AG08395 (cell line): ENCODE data around the gene APOL4.
"Not testable (repeated sequence)": the region's sequence is repeated elsewhere in the genome, so short reads cannot be mapped to it uniquely, and the experiment has no call there.

ENCODE experiments used
- DNase-seq: peaks from one replicate; pipeline ENCODE4 v3.0.0; 2012; ENCODE audit warnings: mixed read lengths, low spot score

The APOL4 gene

DNA sequence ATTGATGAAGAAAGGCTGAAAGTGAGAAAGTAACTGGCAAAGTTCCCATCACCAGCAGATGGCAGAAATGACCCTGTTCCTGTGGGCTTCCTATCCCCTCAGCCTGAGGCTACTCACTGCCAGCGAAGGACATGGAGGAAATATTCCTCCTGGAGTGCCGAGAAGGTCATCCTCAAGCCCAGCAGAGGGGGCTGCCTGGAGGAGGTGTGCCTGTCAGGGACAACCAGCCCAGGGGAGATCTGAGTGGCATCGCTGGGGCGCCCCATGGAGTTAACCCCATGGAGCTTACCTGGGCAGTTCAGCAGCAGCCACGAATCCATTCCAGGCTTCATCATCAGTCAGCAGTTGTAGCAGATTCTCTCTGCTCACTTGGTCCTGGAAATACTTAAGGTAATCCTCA, 29.4 kb upstream of the APOL4 start:
- DNase-seq, result not testable (repeated sequence)

DNA sequence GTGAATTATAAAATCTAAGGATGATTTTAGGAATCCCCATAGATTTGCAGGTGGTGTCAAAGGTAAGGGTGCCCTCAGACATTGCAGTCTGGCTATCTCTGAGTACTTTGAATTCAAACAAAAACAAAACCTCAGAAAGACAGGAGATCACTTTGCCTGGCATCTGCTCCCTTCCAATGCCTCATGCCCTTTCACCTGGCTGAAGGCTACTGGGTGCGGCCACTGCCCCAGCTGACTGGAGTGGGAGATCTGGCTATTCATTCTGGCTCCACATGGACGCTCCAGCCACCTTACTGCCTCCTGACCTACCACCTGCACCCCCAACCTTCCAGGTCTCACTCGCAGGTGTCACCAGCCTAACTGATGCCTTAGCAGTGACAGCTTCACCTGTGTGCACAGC, 28.0 kb upstream of the APOL4 start:
- not testable (repeated sequence) for DNase-seq

DNA sequence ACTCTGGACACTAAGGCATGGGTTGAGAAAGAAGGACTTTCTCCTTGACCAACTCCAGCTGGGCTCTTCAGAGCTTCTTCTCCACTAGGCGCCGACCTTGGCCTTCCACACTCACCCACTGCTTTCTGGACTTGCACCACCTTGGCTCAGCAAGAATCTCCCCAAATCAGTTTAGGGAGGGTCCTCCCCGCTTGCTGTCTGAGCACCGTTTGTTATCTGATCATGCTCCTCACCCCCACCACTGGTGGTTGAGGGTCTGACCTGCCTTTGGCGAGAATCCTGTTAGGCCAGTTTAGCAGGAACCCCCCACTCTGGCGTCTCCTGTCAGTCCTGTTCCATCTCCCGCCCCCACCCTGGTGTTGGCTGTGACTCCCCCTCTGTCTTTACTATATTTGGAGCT, 27.3 kb upstream of the APOL4 start:
- no peak for DNase-seq

DNA sequence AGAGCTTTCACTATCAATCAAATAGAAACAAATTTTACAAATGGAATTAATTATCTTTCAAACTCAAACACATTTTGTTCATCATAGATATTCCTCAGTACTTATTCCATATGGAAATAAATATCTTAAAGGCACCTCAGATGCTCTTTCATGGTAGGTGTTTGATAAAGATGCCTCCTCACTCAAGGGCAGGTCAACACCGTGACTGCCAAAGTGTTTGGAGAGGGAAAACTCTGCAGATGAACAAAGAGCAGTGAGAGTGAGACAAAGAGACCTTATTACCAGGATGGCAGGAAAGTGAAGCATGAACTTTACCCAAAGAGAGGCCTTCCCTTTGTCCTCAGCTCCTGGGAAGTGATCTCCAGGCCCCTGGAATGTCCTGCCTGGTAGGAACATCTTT, 26.8 kb upstream of the APOL4 start:
- not testable (repeated sequence) for DNase-seq

DNA sequence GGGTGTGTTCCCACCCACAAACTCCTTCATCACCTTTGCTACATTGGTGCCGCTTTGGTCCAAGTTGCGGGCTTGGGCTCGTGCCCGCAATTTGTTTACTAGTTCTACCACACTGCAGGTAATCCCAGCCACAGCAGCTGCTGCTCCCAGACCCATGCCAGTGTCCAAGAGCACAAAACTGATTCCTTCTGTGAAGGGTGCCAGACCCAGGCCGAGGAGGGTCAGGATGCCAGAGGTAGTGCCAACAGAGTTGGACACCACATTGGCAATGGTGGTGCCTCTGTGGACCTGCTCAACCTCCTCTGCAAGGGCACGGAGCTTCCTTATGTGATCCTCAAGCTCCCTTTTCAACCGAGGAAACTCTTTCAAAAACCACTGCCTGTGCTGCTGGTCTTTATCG, 26.2 kb upstream of the APOL4 start:
- no peak for DNase-seq

DNA sequence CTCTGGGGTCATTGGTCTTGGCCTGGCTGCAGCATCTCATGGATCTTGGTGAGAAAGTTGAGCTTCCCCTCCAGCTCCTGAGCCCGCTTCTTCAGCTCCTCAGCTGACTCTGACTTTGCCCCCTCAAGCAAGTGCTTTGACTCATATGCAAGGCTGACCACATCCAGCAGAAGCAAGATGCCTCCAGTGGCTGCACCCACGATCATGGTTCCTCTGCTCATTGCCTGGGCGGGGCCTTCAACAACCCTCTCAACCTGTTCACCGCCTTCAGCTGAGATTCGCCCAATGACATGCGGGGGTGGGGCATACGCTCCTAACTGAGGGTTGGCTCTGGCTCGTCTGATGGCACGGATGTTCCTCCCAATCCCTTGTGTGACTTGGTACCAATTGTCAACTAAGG, 25.8 kb upstream of the APOL4 start:
- no peak for DNase-seq

DNA sequence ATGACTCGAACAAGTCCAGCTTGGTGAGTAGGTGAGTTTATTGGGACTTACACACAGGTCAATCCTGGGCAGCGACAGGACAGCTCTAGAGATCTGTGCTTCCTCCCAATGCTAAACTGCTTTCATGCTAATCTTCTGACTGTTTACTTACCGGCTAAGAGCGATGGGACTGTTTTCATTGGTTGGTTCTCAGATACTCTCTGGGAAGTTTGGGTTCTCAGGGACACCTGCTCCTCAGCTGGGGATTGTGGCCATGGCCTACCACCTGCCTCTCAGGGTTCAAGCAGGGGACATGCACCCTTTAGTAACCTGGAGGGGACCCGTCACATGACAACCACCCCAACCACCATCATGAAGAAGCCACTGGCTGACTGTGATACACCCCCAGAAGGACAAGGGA, 24.6 kb upstream of the APOL4 start:
- DNase-seq, result no peak

DNA sequence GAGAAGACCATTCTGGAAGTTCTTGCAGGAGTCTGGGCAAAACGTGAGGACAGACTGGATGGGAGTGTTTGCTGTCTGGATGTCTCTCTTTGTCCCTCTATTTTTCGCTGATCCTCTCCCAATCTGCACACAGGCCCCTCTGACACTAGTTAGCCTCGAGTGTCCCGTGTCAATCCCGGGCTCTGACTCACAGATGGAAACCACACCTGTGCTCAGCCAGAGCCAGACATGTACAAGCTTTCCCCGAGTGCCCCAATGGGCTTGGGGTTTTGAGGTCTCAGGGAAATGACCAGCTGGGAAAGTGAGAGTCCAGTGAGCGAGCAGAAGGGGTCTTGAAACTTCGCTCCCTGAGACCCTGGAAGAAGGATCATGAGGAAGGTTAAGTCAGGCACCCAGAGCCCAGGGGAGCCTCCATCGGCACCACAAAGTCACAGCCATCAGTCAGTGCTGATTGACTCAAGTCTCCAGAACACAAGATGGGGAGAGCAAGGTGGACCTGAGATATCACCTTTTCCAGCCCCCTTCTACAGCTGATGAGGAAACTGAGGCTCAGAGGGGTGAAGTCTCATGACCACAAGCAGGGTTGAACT, 23.8 kb upstream of the APOL4 start:
- DNase-seq, result no peak

DNA sequence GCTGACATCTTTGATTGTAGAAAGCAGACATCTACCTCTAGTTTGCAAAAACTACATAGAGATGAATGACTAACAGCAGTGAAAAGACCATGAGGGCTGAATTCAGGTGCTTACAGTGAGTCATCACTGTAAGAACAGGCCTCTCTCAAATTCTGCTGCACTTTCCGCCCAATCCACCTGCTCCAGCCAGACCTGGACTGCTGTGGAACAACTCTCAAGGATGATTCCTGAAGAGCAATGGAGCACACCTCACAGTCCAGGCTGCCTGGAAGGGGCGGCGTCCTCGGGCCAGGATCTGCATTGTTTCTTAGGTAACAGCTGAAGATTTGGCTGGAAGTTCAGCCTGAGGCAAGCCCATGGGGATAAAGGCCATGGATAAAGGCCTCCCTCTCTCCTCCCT, 22.6 kb upstream of the APOL4 start:
- DNase-seq, result no peak

DNA sequence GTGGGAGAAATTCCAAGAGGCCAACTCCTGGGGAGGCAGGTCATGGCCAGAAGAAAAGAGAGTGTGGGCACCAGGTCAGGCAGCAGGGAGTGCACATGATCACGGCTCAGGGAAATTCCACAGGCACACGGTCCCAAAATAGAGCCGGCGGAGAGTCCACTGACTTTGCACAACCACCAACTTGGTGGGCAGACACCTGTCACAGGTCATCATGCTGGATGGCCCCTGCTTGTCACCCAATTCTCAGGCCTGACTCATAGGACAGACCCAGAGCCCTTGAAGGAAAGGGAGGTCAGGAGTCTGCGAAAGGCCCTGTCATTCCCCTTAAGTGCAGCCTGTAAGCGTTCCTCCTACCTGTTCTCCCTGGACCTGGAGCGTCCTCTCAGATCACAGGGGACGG, 21.9 kb upstream of the APOL4 start:
- DNase-seq, result no peak

DNA sequence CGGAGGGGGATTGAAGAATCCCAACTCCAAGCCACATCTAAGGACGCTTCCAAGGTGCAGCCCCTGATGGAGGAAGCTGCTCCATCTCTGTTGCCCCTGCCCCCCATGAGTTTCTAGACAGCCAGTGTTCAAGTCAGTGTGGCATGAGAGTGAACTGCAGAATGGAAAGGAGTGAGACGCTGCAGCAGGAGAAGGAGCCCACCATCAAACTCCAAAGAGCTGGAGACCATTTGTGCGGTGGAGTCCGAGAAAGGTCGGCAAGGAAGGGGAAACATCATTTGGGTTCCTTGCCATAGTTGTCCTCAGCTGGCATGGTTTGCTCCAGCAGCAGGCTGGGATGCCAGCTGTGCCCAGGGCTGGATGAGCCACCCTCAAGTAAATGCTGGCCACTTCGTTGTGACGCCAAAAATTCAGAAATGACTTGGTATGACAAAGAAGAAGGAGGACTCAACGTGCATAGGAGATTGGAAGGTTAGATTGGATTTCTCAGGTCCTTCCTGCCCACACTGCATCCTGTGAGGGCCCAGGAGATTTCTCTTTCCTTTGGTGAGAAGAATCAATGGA, 21.4 kb upstream of the APOL4 start:
- no peak for DNase-seq

DNA sequence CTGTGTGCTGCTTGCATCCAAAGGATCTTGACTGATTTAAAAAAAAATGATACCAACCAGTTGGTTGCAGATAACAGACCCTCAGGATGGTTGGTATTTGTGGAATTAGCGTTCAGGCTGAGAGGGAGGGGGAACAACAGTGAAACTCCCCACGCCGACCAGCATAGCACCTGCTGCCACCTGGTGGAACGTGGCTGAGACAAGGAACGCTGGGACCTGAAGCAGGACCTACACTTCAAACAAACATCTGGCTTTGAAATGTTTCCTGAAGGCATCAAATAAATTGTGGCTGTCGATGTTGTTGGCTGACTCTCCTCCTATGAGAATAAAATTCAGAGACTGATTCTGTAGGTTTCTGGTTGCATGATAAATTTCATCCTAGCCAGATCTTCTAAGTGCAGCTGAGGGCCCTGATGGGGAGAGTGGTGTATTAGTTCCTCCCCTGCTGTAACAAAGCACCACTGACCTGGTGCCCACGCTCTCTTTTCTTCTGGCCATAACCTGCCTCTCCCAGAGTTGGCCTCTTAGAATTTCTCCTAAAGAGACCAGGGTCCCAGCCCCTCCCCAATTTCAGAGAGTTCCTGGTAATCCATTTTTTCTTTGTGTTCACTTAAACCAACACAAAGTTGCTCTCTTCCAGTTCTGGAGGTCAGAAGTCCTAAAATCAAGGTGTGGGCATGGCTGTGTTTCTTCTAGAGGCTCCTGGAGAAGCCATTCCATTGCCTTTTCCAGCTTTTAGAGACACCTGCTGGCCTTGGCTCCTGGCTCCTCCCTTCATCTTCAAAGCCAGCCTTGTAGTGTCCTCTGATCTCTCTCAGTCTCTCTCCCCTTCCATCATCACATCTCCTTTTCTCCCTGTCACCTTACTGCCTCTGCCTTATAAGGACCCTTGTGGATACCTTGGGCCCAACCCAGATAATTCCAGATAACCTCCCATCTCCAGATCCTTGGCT, 20.5 kb upstream of the APOL4 start:
- peak; percentile 25 for DNase-seq

DNA sequence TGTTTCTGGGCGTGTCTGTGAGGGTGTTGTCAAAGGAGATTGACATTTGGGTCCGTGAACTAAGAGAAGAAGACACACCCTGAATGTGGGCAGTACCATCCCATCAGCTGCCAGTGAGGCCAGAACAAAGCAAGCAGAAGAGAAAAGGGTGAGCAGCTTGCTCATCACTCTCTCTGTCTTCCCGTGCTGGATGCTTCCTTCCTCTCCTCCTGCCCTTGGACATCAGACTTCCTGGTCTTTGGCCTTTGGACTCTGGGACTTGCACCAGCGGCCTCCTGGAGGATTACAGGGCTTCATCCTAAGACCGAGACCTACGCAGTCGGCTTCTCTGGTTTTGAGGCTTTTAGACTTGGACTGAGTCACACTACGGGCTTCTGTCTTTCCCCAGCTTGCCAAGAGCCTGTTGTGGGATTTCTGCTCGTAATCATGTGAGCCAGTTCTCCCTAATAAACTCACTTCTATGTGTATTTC, 18.9 kb upstream of the APOL4 start:
- DNase-seq, result peak; percentile 27

DNA sequence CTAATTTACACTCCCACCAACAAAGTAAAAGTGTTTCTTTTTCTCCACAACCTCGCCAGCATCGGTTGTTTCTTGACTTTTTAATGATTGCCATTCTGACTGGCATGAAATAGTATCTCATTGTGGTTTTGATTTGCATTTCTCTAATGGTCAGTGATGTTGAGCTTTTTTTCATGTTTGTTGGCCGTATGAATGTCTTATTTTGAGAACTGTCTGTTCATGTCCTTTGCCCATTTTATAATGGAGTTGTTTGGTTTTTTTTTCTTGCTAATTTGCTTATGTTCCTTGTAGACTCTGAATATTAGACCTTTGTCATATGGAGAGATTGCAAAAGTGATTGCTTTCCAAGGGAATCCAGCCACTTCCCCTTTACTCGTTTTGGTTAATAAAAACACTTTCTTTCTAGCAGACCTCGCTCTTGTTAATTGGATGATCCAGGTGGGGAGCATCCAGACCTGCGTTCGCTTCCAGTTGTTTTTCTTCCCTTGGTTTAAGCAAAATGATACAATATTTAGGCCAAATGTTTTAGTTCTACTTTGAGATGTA, 17.1 kb upstream of the APOL4 start:
- DNase-seq, result no peak

DNA sequence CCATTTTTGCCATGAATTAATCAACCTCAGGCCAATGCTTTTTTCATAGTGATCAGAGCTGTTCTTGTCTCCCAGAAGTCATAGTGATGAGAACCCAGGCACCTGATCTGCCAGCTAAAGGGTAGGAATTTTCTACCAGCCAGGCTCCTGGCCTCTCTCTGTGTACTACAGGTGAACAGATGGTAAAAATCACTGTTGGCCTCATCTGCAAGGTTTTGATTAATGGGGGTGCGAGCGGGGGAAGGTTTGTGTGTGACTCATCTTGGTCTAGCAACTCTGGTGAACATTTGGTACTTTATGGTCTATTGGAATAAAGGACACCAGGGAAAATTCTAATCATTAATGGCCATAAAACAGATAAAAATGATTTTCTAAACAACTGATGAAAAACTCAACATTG, 14.4 kb upstream of the APOL4 start:
- no peak for DNase-seq

DNA sequence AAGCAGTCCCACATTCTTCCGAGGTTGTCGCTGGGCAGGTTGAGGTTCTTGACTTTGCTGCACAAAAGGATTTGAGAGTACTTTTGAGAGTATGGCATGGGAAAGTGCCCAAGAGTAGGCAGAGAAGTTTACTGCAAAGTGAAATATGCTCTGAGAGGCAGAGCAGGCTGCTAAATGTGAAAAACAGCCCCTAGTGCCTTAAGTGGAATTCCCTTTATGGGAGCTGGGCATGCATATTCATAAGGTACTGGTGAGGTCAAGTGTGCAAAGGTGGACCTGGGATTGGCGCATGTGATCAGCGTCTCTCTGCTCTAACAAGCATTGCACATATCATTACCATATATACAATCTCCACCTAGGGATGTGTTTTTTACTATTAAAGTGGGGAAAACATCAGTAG, 12.0 kb upstream of the APOL4 start:
- no peak for DNase-seq

DNA sequence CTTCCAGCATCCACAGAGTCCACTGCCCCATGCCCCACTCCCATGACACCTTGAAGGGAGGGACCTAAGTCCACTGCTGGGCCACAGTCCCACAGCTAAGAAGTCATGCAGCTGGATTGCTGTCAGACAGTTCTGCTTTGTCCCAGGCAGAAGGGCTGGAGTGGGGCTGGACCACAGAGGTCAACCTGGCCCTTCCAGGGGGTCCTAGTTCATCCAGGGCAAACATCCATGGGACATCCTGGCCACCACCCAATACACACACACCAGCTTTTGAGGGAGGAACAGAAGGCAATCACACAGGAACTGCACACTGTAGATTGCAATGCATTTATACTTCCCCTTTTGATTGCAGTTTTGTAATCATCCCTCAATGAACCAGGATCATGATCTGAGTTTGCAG, 11.3 kb upstream of the APOL4 start:
- DNase-seq, result no peak

DNA sequence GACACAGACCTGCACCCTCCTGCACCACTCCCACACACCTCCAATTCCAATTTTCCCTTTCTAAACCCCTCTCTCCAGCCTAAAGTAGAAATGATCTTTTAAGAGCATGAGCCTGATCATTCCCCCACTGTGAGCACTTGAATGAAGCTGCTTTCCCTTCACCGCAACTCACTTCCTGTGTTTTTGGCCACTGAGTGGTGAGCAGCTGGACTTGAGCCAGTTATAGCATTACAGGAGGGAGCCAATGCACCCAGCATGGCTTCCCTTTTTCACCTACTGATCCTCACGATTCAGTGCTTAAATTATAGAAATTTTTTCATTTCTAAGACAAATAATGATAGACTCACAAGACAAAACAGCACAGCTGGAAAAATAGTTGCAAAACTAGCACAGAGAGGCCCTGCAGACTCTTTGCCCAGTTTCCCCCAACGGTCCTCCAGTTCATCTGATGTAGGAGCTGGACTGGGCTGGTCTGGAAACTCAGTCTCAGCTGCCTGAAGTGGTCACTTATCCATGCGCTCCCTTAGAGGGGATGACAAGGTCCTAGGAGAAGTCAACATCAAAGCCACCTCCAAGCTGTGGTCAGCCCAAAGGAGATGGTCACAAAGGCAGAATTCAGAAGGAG, 9.7 kb upstream of the APOL4 start:
- peak; percentile 11 for DNase-seq

DNA sequence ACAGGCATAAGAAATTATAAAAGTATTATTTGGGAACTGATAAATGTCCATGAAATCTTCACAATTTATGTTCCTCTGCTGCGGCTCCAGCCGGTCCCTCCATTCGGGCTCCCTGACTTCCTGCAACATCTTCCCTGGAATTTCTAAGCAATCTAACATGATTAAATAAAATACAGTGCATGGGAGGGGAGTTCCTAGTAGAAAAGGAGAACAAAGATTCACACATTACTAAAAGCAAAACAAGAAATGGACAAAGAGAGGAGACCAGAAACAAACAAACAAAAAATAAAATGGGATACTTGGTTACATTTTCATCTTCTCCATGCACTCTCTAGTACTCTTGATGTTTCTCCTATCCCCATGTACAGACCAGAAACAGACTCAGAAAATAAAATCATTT, 8.6 kb upstream of the APOL4 start:
- DNase-seq, result no peak

DNA sequence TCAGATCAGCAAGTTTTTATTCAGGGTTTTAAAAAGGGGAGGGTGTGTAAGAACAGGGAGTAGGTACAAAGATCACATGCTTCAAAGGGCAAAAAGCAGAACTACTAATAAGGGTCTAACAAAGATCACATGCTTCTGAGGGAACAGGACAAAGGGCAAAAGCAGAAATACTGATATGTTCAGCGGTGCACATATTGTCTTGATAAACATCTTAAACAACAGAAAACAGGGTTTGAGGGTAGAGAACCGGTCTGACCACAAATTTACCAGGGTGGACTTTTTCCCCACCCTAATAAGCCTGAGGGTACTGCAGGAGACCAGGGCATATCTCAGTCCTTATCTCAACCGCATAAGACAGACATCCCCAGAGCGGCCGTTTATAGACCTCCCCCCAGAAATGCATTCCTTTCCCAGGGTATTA, 7.9 kb upstream of the APOL4 start:
- not testable (repeated sequence) for DNase-seq

DNA sequence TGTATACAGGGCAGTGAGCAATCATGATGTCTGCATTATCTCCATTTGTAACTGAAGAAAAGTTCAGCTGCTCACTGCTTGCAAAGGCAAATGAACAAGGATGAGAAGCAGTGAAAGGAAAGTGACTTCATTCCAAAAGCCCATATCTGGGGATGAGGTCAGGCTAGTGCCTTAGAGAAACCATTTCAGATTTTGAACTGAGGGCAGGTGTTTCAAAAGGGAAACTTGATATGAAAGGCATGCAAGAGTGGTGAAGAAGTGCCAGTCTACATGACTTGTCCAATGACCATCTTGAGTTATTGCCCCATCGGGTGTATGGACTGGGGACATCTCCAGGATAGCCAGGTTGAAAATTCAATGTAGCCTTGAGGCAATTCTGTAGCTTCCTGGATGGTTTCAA, 7.3 kb upstream of the APOL4 start:
- DNase-seq, result no peak

DNA sequence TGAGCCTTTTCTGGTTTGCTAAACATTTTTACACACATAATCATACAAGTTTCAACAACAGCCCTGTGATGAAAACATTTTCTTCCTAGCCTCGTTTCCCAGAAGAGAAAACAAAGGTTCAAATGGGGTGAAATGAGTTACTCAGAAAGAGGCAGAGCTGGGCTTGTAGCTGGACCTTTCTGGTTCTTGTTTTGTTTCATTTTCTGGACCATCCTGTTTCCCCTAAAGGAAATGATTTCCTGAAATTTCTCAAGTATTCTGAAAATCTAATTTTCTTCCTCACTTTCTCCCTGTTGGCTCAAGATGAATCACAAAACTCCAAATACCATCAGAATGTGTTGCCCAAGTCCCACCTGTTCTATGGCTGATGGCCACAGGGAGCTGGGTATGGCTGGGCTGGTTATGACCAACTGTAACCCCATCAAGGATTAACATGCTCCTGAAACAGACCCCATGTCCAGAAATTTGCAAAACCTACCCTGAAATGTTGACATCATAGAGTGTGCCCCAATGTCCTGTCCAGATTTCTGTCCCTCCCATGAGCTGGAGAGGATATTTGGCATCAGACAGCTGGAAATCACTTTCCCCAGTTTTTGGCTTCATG, 6.7 kb upstream of the APOL4 start:
- no peak for DNase-seq
